Astrocyte of the spinal cord (primary cell): ENCODE measurements around the gene TREX2.

Experiments used
- DNase-seq: peaks from one replicate; pipeline ENCODE4 v3.0.0; 2011; ENCODE audit warnings: low read depth, low spot score
- H3K4me3 ChIP-seq: 2 replicates; pipeline ENCODE4 v1.5.1; 2011; ENCODE audit warnings: low read depth, mild to moderate bottlenecking, low read length, moderate library complexity
- in situ Hi-C: cut with HindIII; loops from 2 replicates; pipeline ENCODE4 v1.10.0; 2017; ENCODE audit warnings: low sequenced_read_pairs
- TF ChIP-seq, protein P1 (sequence below): IDR thresholded peaks from 2 replicates; pipeline ENCODE4 v1.5.1; 2012; ENCODE audit warnings: low read depth, mild to moderate bottlenecking, low read length, inconsistent platforms

TREX2 gene

DNA sequence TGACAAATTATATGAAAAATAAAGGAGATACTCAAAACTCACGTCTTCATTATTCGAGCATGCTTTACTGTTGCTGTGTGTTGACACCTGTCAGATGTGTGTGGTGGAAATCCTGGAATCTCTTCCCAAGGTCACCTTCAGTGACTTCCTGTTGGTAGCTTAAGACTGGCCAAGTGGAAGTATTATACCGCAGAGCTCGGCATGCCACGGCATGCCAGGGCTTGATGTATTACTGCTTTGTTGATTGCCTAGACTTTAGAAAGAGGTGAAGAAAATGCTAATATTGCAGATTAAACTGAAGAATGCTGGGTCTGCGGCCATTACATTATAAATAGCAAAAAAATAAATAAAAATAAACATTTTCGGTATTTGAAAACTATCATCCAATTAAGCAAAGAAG, 4.6 kb downstream of the TREX2 start:
- TF ChIP-seq, protein P1, sequence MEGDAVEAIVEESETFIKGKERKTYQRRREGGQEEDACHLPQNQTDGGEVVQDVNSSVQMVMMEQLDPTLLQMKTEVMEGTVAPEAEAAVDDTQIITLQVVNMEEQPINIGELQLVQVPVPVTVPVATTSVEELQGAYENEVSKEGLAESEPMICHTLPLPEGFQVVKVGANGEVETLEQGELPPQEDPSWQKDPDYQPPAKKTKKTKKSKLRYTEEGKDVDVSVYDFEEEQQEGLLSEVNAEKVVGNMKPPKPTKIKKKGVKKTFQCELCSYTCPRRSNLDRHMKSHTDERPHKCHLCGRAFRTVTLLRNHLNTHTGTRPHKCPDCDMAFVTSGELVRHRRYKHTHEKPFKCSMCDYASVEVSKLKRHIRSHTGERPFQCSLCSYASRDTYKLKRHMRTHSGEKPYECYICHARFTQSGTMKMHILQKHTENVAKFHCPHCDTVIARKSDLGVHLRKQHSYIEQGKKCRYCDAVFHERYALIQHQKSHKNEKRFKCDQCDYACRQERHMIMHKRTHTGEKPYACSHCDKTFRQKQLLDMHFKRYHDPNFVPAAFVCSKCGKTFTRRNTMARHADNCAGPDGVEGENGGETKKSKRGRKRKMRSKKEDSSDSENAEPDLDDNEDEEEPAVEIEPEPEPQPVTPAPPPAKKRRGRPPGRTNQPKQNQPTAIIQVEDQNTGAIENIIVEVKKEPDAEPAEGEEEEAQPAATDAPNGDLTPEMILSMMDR, result no peak
- no peak for DNase-seq
- H3K4me3 ChIP-seq, result no peak overlapping the region
- in situ Hi-C loops, result no loop called here

- TF ChIP-seq, protein P1, result no peak
- in situ Hi-C loops, result no loop called here
- H3K4me3 ChIP-seq, result no peak overlapping the region
- DNase-seq, result no peak
Observed at GRCh38 chrX:153440556-153441135, 5.2 kb downstream of the TREX2 start.

DNA sequence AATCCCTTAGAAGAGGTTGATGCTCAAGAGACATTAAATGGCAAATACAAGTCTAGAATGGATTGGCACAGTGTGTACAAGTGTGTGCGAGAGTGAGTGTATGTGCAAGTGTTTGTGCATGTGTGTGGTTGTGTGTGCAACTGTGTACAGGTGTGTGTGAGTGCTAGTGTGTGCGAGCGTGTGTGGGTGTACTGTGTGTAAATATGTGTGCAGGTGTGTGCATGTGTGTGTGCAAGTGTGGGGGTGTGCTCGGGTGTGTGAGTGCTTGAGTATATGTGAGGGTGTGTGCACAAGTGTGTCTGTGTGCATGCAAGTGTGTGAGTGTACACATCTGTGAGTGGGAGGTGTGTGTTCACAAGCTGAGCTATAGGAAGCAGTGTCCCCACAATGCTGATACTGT, 5.9 kb downstream of the TREX2 start:
- TF ChIP-seq, protein P1, result no peak
- DNase-seq, result no peak
- in situ Hi-C loops, result no loop called here
- H3K4me3 ChIP-seq, result no peak overlapping the region

- TF ChIP-seq, protein P1, result peak; percentile 47
- H3K4me3 ChIP-seq, result no peak overlapping the region
- peak; percentile 18 for DNase-seq
- in situ Hi-C loops, result no loop called here
Observed at GRCh38 chrX:153438532-153438931, 7.3 kb downstream of the TREX2 start.

GRCh38 chrX:153435845-153436244, 10.0 kb downstream of the TREX2 start:
- no peak overlapping the region for H3K4me3 ChIP-seq
- no peak for DNase-seq
- TF ChIP-seq, protein P1, result no peak
- in situ Hi-C loops, result no loop called here

- TF ChIP-seq, protein P1, result no peak
- no peak for DNase-seq
- in situ Hi-C loops, result no loop called here
- H3K4me3 ChIP-seq, result no peak overlapping the region
Observed at GRCh38 chrX:153434801-153435200, 11.1 kb downstream of the TREX2 start.
